Head of caudate nucleus (tissue), 42 donors: ENCODE measurements around the gene RHBDL1.

Source experiments
- DNase-seq, 42 donors: peaks; one replicate each; pipeline versions ENCODE4 v3.0.0 to v3.0.0-alpha.2; 2020 to 2021; ENCODE audit warnings: mixed read lengths in 7 of 42
- intact Hi-C: fragments of 100-400 bp; cut with DNase I; formaldehyde crosslinking; loops from one replicate; pipeline ENCODE4 v1.15.0; 2022

Gene RHBDL1

DNA sequence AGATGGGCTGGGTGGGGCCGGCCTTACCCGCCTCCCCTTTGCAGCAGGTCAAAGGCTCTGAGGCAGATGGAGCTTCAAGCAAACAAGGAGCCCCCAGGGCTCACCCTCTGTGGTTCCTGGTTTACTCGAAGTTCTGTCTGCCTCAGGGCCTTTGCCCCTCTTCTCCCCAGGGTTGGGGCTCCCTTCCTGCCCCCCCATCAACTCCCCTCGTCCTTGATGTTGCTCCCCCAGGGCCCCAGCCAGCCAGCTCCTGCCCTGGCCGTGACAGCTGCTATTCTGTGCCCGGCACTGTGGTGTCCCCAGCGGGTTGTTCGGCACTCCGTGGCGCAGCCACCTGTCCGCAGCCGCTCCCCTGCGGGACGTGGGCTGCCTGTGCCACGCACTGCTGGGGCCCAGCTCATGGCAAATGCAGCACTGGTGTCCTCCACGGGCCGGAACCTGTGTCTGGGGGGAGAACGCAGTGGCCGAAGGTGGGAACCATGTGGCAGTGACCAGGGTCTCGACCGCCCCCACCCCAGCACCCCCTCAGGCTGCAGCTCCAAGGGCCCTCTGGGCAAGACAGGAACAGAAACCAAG is 35.1 kb downstream of the RHBDL1 start:
- intact Hi-C loops: loop anchor here (5.0 kb wide), 1 partner anchor 77 kb away; the partner anchor contains the start of genes CHTF18 and RPUSD1
- DNase-seq: no peak

DNA sequence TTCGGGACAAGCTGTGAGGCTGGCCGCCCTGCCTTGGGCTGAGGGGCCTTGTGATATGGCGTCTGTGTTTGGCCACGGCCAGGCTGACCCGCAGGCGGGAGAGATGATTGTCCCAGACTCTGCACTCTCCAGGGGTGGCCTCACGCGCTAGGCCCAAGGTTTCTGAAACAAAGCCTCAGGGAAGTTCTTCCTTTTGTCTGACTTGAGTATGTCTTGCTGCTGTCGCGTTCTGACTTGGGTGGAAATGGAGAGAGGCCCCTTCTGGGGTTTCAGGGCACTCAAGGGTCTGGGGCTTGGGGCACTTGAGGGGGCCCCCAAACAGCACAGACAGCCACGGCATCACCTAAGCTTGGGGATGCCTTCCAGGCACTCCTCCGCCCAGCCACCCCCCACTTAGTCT is 35.6 kb downstream of the RHBDL1 start:
- intact Hi-C loops: loop anchor here (5.0 kb wide), 1 partner anchor 76 kb away; the partner anchor contains the start of genes CHTF18 and RPUSD1
- no peak for DNase-seq

DNA sequence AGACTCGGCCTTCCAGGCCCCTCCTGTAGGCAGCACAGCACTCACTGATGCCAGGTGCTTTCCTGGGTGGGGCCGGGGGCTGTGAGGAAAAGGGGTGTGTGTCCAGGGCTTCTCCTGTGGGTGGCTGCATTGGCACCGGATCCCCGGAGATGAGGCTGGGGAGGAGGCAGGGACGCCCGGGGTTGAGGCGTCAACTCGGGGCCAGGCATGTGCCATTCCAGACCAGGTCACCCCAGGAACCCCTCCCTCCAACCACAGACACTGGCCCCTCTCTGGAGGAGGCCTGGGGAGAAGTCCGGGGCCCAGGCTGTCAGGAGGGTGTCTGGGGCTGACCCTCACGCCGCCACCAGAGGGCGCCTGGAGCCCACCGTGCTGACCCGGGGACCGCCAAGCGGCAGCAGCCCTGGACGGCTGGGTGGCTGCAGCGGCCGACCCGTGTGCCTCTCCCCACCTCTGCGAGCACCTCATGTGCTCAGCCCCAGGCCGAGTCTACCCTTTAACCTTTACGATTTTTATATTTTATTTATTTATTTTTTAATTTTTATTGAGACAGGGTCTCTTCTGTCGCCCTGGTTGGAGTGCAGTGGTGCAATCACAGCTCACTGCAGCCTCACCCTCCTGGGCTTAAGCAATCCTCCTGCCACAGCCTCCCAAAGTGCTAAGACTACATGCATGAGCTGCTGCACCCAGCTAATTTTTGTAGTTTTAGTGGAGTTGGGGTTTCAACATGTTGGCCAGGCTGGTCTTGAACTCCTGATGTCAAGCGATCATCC is 36.3 kb downstream of the RHBDL1 start:
- intact Hi-C loops: loop anchor here (5.0 kb wide), 1 partner anchor 76 kb away; the partner anchor contains the start of genes CHTF18 and RPUSD1
- peak in 40 of 42 donors; percentile 67 to 93 (median 82) for DNase-seq

DNA sequence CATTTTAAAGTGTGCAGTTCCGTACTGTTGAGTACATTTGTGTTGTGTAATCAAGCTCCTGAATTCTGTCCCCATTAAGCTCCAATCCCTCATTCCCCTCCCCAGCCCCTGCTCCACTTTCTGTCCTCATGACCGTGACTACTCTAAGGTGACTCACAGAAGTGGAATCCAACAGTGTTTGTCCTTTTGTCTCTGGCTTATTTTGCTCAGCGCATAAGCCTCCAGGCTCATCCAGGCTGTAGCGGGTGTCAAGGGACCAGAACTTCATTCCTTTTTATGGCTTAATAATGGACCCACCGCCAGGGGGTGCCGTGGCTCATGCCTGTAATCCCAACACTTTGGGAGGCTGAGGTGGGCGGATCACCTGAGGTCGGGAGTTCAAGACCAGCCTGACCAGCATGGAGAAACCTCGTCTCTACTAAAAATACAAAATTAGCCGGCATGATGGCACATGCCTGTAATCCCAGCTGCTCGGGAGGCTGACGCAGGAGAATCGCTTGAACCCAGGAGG is 37.3 kb downstream of the RHBDL1 start:
- peak in 3 of 42 donors; percentile 49 to 70 (median 62) for DNase-seq
- intact Hi-C loops: loop anchor here (5.0 kb wide), 1 partner anchor 75 kb away; the partner anchor contains the start of genes CHTF18 and RPUSD1

DNA sequence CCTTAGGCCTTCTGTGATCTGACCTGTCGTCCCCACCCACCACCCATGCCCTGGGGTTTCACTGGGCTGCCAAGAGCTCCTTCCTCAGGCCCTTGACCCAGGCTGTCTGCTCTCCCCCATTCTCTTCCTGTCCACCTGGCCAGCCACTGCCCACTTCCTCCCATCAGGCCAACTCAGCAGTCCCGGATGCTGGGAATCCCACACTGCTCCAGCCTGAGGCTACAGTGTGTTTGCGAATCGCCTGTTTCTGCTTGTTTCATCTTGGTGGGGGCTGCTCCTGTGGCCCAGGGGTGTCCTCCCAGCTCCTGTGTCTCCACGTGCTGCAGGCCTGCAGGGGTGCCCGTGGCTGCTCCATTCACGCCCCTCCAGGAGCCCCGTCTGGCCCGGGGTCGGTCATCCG is 38.6 kb downstream of the RHBDL1 start:
- intact Hi-C loops: loop anchor here (5.0 kb wide), 1 partner anchor 73 kb away; the partner anchor contains the start of genes CHTF18 and RPUSD1
- no peak for DNase-seq

DNA sequence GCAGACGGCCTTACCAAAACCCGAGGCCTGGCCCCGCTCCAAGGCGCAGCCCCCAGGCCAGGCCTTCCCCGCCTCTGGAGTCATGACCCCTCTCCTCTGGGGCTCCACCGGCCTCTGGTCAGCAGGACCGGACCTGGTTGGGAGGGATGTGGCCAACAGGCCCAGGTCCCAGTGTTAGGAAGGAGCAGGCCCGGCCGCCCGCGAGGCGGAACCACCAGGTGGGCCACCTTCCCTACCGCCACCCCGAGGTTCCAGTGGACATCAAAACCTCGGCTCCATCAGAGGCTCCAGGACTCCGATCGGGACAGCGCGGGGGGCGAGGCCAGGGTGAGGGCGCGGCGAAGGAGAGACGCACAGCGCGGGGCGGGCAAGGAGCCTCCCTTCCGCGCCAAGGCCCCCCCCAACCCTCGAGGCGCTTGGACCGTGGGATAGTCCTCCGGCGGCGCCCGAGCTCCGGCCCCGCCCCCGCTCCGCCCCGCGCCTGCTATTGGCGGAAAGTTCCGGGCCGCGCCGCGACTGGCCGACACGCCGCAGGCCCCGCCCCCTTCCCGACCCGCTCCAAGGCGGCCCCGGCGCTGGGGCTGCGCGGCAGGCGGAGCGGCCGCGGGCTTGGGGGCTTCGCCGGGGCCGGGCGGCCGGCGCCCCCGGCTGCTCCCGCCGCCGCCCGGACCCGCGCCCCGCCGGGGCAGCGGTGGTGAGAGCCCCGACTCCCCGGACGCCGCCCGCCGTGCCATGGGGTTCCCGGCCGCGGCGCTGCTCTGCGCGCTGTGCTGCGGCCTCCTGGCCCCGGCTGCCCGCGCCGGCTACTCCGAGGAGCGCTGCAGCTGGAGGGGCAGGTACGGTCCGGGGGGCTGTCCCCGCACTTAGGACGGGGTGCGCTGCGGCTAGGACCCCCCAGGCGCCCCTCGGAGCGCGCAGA is 39.3 kb downstream of the RHBDL1 start, which contains the start of gene METRN:
Gene METRN, plus strand, starts transcription at position 561 of the 919 bp plus-strand sequence. Its CDS starts 172 bp downstream, at position 733.
- peak; percentile 77 to 97 (median 94) for DNase-seq
- intact Hi-C loops: loop anchor here (5.0 kb wide), 1 partner anchor 72 kb away; the partner anchor contains the start of genes CHTF18 and RPUSD1

DNA sequence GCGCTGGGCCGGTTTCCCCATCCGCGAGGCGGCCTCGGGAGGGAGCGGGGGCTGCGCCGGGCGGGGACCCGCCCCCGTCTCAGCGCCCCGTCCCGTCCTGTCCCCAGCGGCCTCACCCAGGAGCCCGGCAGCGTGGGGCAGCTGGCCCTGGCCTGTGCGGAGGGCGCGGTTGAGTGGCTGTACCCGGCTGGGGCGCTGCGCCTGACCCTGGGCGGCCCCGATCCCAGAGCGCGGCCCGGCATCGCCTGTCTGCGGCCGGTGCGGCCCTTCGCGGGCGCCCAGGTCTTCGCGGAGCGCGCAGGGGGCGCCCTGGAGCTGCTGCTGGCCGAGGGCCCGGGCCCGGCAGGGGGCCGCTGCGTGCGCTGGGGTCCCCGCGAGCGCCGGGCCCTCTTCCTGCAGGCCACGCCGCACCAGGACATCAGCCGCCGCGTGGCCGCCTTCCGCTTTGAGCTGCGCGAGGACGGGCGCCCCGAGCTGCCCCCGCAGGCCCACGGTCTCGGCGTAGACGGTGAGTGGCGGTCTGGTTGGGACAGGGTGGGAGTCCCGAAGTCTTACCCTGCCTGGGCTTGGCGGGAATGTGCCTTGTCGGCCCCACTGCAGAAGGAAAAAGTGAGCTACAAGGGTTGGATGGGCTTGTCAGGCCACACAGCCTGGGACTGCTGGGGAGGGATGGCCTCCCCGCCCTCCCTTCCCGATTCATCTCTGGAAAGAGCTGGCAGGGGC is 40.2 kb downstream of the RHBDL1 start:
- peak in 4 of 42 donors; percentile 53 to 66 (median 58) for DNase-seq
- intact Hi-C loops: no loop called here

DNA sequence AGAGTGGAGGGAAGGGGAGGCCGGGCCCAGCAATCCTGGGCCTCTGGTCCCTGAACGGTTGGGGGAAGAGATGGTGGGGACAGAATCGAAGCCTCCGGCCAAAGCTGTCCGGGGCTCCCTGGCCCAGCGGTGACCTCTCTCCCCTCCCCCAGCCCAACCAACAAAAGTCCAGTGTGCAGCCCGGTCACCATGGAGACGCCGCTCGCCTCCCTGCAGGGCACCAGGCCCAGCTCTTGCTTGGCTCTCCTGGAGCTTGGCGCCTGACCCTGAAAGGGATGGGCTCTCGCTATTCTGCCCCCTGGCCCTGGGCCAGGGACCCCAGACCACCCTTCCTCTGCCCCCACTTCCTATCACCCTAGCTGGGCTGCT is 40.7 kb downstream of the RHBDL1 start:
- peak; percentile 84 to 97 (median 93) for DNase-seq
- intact Hi-C loops: no loop called here

DNA sequence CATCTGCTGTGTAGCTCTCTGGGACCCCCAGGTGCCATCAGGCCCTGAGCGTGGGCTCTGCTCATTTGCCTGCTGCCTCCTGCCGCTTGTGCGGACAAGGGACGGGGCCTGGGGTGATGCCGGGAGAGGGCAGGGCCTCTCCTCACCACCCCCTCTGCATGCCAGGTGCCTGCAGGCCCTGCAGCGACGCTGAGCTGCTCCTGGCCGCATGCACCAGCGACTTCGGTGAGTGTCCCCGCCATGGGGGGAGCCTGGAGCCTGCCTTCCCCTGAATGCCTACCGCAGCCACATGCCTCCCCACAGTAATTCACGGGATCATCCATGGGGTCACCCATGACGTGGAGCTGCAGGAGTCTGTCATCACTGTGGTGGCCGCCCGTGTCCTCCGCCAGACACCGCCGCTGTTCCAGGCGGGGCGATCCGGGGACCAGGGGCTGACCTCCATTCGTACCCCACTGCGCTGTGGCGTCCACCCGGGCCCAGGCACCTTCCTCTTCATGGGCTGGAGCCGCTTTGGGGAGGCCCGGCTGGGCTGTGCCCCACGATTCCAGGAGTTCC is 41.4 kb downstream of the RHBDL1 start:
- intact Hi-C loops: no loop called here
- DNase-seq: no peak

DNA sequence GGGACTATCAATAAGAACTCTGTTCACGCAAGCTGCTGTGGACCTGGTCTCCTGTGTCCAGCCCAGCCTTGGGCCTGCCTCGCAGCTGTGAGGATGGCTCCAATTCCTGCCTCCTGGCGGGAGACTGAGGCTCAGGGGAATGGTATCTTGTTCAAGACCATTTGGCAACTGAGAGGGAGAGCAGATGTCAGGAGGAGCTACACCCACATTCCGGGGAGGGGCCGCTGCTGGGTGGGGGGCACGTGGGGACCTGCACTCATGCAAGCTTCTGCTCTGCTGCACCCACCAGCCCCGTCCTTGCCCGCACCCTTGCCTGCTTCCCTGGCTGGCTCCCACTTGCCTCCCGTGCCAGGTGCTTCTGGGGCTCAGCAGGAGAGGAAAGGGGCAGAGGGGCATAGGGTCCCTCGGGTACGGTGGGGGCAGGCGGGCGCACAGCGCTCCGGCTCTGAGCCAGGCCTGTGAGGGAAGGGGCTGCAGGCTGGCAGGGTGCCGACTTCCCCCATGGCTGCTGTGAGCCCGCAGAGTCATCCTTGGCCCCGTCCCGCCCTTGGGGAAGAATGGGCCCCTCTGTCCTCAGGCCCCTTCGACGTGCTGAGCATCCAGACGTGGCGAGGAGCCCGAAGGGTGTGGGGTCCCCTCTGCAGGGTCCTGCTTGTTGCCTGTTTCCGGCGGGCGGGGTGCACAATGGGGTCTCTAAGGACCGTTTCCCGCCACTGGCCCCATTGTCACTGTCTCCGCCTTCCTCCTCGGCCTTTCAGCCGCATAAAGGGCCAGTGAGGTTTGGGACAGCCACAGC is 42.2 kb downstream of the RHBDL1 start:
- peak in 7 of 42 donors; percentile 26 to 72 (median 64) for DNase-seq
- intact Hi-C loops: no loop called here

DNA sequence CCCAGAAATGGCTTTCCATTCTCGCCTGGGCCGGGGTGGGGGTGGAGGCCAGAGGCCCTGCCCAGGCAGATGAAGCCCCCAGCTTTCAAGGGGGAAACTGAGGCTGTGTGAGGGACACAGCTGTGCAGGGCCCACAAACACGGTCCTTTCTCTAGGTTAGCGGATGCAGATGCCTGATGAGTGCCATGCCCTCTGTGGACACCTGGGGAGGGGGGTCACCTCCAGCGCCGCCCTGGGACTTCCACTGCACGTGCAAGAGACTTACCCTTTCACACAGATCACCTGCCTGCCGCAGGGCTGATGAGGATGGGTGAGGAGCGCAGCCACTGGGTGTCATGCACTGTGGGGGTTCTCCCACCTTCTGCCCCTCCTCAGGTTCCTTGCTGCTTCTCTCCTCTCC is 42.9 kb downstream of the RHBDL1 start:
- intact Hi-C loops: no loop called here
- DNase-seq: no peak

DNA sequence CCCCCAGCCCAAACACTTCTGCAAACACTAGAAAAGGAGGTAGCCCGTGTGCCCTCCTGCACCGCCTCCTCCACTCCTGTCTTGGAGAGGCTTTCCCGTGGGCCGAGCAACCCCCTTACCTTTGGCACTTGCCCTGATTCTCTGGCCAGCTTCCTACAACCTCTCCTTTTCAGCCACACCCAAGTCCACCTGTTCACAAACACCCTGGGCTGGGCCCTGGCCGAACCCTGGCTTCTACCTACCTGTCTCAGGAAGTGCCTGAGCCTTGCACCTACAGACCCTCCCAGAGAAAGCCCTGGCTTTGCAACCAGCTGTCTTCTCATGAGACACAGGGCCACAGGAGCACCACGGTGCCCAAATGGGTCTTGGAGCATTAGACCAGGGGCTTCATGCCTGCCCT is 43.5 kb downstream of the RHBDL1 start:
- no peak for DNase-seq
- intact Hi-C loops: no loop called here

DNA sequence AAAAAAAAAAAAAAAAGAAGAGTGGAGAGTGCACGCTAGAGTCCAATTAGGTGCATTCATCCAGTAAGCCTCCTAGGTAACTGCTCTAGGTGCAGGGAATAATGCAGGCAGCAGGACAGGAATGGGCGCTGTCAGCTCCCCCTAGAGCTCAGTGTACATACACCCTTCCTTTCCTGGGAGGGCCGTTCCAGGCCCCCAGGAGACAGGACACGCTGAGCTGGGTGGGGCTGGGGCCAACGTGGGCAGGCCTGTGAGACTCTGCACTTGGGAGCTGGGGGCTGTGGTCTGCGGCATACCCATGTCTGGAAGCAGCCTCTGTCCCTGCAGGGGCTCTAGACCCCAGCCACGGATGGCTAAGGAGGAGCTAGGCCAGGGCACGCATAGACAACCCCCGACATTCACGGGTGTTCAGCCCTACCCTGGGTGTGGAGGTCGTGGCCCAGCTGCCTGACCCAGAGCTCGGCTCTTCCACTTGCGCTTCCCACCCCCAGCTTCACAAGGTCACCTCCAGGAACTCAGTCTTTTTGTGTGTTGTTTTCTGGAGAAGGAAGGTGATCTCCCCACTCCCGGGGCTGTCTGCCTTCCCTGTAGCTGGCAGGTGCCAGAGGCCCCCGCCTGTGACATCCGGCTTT is 44.5 kb downstream of the RHBDL1 start:
- DNase-seq: peak in 2 of 42 donors; percentile 45 to 60
- intact Hi-C loops: loop anchor here (2.0 kb wide), 1 partner anchor 21 kb away; the partner anchor contains the start of gene CIAO3

DNA sequence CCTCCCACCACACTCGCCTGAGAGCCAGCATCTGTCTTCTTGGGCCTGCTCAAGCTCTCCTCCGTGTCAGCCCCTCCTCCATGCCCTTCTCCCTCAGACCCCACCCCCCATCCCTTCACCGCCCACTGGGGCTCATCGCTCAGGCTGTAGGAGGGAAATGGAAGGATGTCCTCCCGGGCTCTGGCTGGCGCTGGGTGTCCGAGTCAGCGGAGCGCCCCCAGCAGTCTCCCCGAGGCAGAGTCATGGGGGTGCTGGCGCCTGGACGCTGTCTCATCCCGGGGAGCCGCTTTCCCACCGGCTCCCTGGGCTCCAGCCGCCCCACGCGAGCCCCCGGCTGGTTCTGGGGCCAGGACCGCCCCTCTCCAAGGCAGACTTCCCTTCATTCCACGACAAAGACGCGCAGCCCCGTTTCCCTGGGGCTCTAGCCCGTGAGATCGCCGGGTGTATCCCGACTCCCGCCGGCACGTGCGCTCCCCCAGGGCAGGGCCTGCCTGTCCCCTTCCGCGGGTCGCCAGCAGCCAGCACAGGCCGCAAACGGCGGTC is 45.0 kb downstream of the RHBDL1 start:
- peak in 26 of 42 donors; percentile 36 to 86 (median 65) for DNase-seq
- intact Hi-C loops: loop anchor here (2.0 kb wide), 1 partner anchor 20 kb away; the partner anchor contains the start of gene CIAO3

DNA sequence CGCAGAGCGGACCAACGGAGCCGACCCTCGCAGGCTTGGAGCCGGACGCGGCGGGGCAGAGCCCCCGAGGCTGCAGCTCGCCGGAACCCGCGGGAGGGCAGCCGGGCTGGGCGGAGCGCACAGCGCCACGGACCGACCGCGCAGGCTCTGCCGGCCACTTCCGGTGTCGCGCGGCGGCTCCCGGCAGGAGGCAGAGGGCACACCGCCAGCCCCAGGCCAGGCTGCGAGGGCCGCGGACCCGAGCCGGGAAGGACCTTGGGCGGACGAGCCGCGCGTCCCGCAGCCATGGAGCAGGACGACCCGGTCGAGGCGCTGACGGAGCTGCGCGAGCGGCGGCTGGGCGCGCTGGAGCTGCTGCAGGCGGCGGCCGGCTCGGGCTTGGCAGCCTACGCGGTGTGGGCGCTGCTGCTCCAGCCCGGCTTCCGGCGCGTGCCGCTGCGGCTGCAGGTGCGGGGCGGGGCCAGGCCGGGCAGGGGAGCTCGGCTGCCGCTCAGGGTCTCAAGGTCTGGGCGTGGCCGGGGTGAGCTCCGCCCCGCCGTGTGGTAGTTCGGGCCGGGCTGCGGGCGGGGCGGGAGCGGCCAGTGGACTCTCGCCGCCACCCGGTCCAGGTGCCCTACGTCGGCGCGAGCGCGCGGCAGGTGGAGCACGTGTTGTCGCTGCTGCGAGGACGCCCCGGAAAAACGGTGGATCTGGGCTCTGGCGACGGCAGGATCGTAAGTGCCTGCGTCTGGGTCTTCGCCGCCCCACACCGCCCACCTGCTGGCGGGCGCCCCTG is 45.7 kb downstream of the RHBDL1 start, which contains the start of gene ANTKMT:
Gene ANTKMT, plus strand, starts transcription at position 157 of the 775 bp plus-strand sequence. Its CDS starts 129 bp downstream, at position 286.
- intact Hi-C loops: loop anchor here (2.0 kb wide), 1 partner anchor 20 kb away; the partner anchor contains the start of gene CIAO3
- peak in 37 of 42 donors; percentile 57 to 90 (median 79) for DNase-seq
